Measurements from ENCODE around the gene LILRB4.
"Not testable (repeated sequence)": the region's sequence is repeated elsewhere in the genome, so short reads cannot be mapped to it uniquely, and the experiment has no call there.

LILRB4 gene

GRCh38 chr19:54677217-54677616, 14.4 kb downstream of the LILRB4 start:
- CTCF ChIA-PET, result interaction anchor here (0.6 to 7.0 kb wide), 8 partner anchors 8 to 403 kb away, joined by 3 to 65 read pairs (median 4); no protein-coding TSS in a partner anchor
- Histone ChIP-seq H3K9me3 (ENCODE audit: control insufficient read depth, insufficient read depth, low read depth, low read length) (no peaks in the 10 kb centered on the region), H3K4me1 (ENCODE audit: control insufficient read depth, insufficient read depth, low read length) (no peaks in the 10 kb centered on the region), H3K36me3 (ENCODE audit: control insufficient read depth in 2 of 2, insufficient read depth in 1 of 2, low read length in 2 of 2) (no peaks in the 10 kb centered on the region), H3K4me3 (ENCODE audit: low read depth, low read length) (no peak overlapping the region), H3K27ac (ENCODE audit: extremely low read depth, low read depth, low read length) (no peak overlapping the region)
- POLR2A ChIA-PET, result no interaction called here
- no peak for TF ChIP-seq SCRT2 (tag by site-specific recombination; IDR thresholded peaks at IDR 0.05)
- TF ChIP-seq ZNF549 (tag by site-specific recombination; IDR thresholded peaks at IDR 0.05), result no peak
- TF ChIP-seq ZNF529 (tag by site-specific recombination; IDR thresholded peaks at IDR 0.05; ENCODE audit: insufficient replicate concordance), result no peak
- TF ChIP-seq ATF2 (tag by site-specific recombination; IDR thresholded peaks at IDR 0.05; ENCODE audit: low read depth), result no peak
- TF ChIP-seq ZNF19 (tag by site-specific recombination; IDR thresholded peaks at IDR 0.05; ENCODE audit: low read depth), result no peak
- no peak for TF ChIP-seq SCRT1 (tag by site-specific recombination; IDR thresholded peaks at IDR 0.05; ENCODE audit: borderline replicate concordance)
- TF ChIP-seq ZNF639 (tag by site-specific recombination; IDR thresholded peaks at IDR 0.05), result no peak
- no peak for TF ChIP-seq ZNF792 (tag by site-specific recombination; IDR thresholded peaks at IDR 0.05)

GRCh38 chr19:54681596-54681995, 18.8 kb downstream of the LILRB4 start:
- H3K4me1 ChIP-seq (ENCODE audit: control insufficient read depth, insufficient read depth, low read length); H3K9me3 ChIP-seq (ENCODE audit: control insufficient read depth, insufficient read depth, low read depth, low read length); H3K27ac ChIP-seq (ENCODE audit: extremely low read depth, low read depth, low read length); POLR2A ChIA-PET; H3K4me3 ChIP-seq (ENCODE audit: low read depth, low read length); H3K36me3 ChIP-seq (ENCODE audit: control insufficient read depth in 2 of 2, insufficient read depth in 1 of 2, low read length in 2 of 2): not testable (repeated sequence)
- CTCF ChIA-PET, result interaction anchor here (4.3 kb wide), 1 partner anchor 8 kb away, joined by 37 read pairs; no protein-coding TSS in a partner anchor

GRCh38 chr19:54682306-54682856, 19.6 kb downstream of the LILRB4 start:
- Histone ChIP-seq H3K4me3 (ENCODE audit: low read depth, low read length) (no peak overlapping the region), H3K36me3 (ENCODE audit: control insufficient read depth in 2 of 2, insufficient read depth in 1 of 2, low read length in 2 of 2) (no peaks in the 10 kb centered on the region), H3K4me1 (ENCODE audit: control insufficient read depth, insufficient read depth, low read length) (no peaks in the 10 kb centered on the region), H3K9me3 (ENCODE audit: control insufficient read depth, insufficient read depth, low read depth, low read length) (no peaks in the 10 kb centered on the region), H3K27ac (ENCODE audit: extremely low read depth, low read depth, low read length) (no peak overlapping the region)
- ChIA-PET CTCF (interaction anchor here (0.6 to 4.3 kb wide), 2 partner anchors 9 to 956 kb away, joined by 3 to 37 read pairs; no protein-coding TSS in a partner anchor), POLR2A (no interaction called here)
- TF ChIP-seq ZNF366 (tag by site-specific recombination; conservative IDR thresholded peaks at IDR 0.05), result no peak
- TF ChIP-seq ZNF530 (tag by site-specific recombination; IDR thresholded peaks at IDR 0.05; ENCODE audit: low read depth), result no peak
- no peak for TF ChIP-seq ZBTB11 (tag by site-specific recombination; conservative IDR thresholded peaks at IDR 0.05; ENCODE audit: low read depth)
- no peak for TF ChIP-seq ZNF645 (tag by site-specific recombination; IDR thresholded peaks at IDR 0.05)
- no peak for TF ChIP-seq IKZF3 (tag by site-specific recombination; IDR thresholded peaks at IDR 0.05)
- no peak for TF ChIP-seq ZNF324 (tag by site-specific recombination; IDR thresholded peaks at IDR 0.05)
- no peak for TF ChIP-seq ZNF654 (tag by site-specific recombination; IDR thresholded peaks at IDR 0.05; ENCODE audit: low read depth)
- TF ChIP-seq BCL11A (tag by site-specific recombination; IDR thresholded peaks at IDR 0.05; ENCODE audit: low read depth), result no peak
- no peak for TF ChIP-seq TSHZ1 (tag by site-specific recombination; IDR thresholded peaks at IDR 0.05; ENCODE audit: borderline replicate concordance)
- TF ChIP-seq ZBTB7A (tag by site-specific recombination; IDR thresholded peaks at IDR 0.05; ENCODE audit: low read depth), result no peak
- TF ChIP-seq ZXDB (tag by site-specific recombination; IDR thresholded peaks at IDR 0.05), result no peak

All from HEK293 (cell line).